ENCODE results near the gene RAB21. TPM values are rescaled to one million over a fixed set of nuclear protein-coding genes. Genes with fewer than 3 reads are reported as not detected.
A peak's percentile ranks its signal among the peaks of the same experiment; 100 is the strongest.

Gene RAB21
- total and polyA plus RNA-seq, 2 experiments from 2014 or later = 26.6 to 38.8 TPM

DNA sequence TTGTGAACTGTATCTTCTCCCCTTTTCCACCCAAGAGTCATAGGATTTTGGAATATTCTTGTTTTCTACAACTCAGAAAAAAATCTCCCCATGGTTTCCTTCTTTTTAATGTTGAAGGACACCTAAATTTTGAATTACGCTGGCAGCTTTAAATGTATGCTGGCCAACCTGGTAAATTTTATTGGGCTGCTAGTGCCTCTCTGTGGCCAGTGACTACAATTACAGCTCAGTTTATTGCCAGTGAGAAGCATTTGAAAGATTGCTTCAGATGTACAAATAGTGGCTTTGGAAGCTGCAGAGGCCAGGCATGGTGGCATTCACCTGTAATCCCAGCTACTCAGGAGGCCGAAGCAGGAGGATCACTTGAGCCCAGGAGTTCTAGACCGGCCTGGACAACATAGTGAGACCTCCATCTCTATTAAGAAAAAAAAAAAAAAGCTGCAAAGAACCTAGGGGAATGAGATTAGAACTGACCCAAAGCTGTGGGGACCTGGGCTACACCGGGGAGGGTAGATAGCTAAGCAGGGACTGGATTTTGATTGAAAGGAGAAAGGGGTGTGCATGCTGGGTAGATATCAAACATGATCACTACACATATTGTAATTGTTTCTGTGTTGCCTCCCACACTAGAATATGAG is 7.6 kb upstream of the RAB21 start:
- TF ChIP-seq EZH2phosphoT487 (IDR thresholded peaks at IDR 0.05; ENCODE audit: insufficient read depth, low read depth) (no peak), EZH2 (IDR thresholded peaks at IDR 0.05; ENCODE audit: insufficient read depth, poor library complexity, severe bottlenecking) (no peak)
- no peak overlapping the region for H3K4me2 ChIP-seq (ENCODE audit: unreplicated experiment)
- in situ Hi-C loops (cut with MboI) = loop anchor here (25.0 kb wide), 1 partner anchor 335 kb away; no protein-coding TSS in a partner anchor

GRCh38 chr12:71748081-71748850 is 6.4 kb upstream of the RAB21 start:
- Histone ChIP-seq H3K4me1 (ENCODE audit: insufficient read depth) (no peaks in the 10 kb centered on the region), H3K9me3 (ENCODE audit: low read depth) (no peaks in the 10 kb centered on the region), H3K4me3 (no peak overlapping the region), H3K4me2 (ENCODE audit: unreplicated experiment) (no peak overlapping the region), H3K9me2 (ENCODE audit: insufficient read depth) (no peaks in the 10 kb centered on the region), H4K20me1 (ENCODE audit: insufficient read depth) (no peaks in the 10 kb centered on the region), H3K79me2 (ENCODE audit: insufficient read depth) (no peaks in the 10 kb centered on the region), H3K27ac (no peak overlapping the region), H3K27me3 (replicated peaks; ENCODE audit: insufficient read depth) (no peaks in the 10 kb centered on the region), H3K9ac (no peak overlapping the region), H2AFZ (no peak overlapping the region), H3F3A (ENCODE audit: insufficient read depth) (no peaks in the 10 kb centered on the region), H3K36me3 (ENCODE audit: low read depth) (no peaks in the 10 kb centered on the region)
- no peak for DNase-seq
- TF ChIP-seq EZH2 (IDR thresholded peaks at IDR 0.05; ENCODE audit: insufficient read depth, poor library complexity, severe bottlenecking) (no peak), EZH2phosphoT487 (IDR thresholded peaks at IDR 0.05; ENCODE audit: insufficient read depth, low read depth) (no peak)
- in situ Hi-C loops (cut with MboI) = loop anchor here (25.0 kb wide), 1 partner anchor 336 kb away; no protein-coding TSS in a partner anchor
- WGBS, 2 experiments (ENCODE audit: low coverage in 1 of 2, low lambda C conversion rate in 2 of 2, missing lambda C conversion rate in 2 of 2) = 57 to 61% methylated on average over 5 of the region's 5 CpGs

More for the DNA sequence above, 7.6 kb upstream of the RAB21 start:
- H2AFZ ChIP-seq = peak overlapping the region; percentile 4; the same call in 1 of the 2 replicates
- H3K9ac ChIP-seq = no peak overlapping the region
- H3K4me3 ChIP-seq = no peak overlapping the region
- H4K20me1 ChIP-seq (ENCODE audit: insufficient read depth) = no peaks in the 10 kb centered on the region
- H3K9me3 ChIP-seq (ENCODE audit: low read depth) = no peaks in the 10 kb centered on the region
- DNase-seq = peak; percentile 80
- no peak overlapping the region for H3K27ac ChIP-seq
- no peaks in the 10 kb centered on the region for H3K27me3 ChIP-seq (replicated peaks; ENCODE audit: insufficient read depth)
- no peaks in the 10 kb centered on the region for H3K36me3 ChIP-seq (ENCODE audit: low read depth)
- H3K4me1 ChIP-seq (ENCODE audit: insufficient read depth) = no peaks in the 10 kb centered on the region
- H3K79me2 ChIP-seq (ENCODE audit: insufficient read depth) = no peaks in the 10 kb centered on the region
- H3F3A ChIP-seq (ENCODE audit: insufficient read depth) = no peaks in the 10 kb centered on the region
- 14 to 16% methylated on average over 4 of the region's 4 CpGs for WGBS, 2 experiments (ENCODE audit: low coverage in 1 of 2, low lambda C conversion rate in 2 of 2, missing lambda C conversion rate in 2 of 2)
- no peaks in the 10 kb centered on the region for H3K9me2 ChIP-seq (ENCODE audit: insufficient read depth)

GRCh38 chr12:71749666-71750065 is 5.0 kb upstream of the RAB21 start:
- H3K27ac ChIP-seq = no peak overlapping the region
- TF ChIP-seq EZH2phosphoT487 (IDR thresholded peaks at IDR 0.05; ENCODE audit: insufficient read depth, low read depth) = no peak
- TF ChIP-seq EZH2 (IDR thresholded peaks at IDR 0.05; ENCODE audit: insufficient read depth, poor library complexity, severe bottlenecking) = no peak
- in situ Hi-C loops (cut with MboI) = loop anchor here (25.0 kb wide), 1 partner anchor 337 kb away; no protein-coding TSS in a partner anchor
- H2AFZ ChIP-seq = no peak overlapping the region
- no peak overlapping the region for H3K9ac ChIP-seq
- peak; percentile 8 for DNase-seq
- no peaks in the 10 kb centered on the region for H3K27me3 ChIP-seq (replicated peaks; ENCODE audit: insufficient read depth)
- H3F3A ChIP-seq (ENCODE audit: insufficient read depth) = no peaks in the 10 kb centered on the region
- H3K4me1 ChIP-seq (ENCODE audit: insufficient read depth) = no peaks in the 10 kb centered on the region
- 84 to 91% methylated on average over 1 of the region's 1 CpG for WGBS, 2 experiments (ENCODE audit: low coverage in 1 of 2, low lambda C conversion rate in 2 of 2, missing lambda C conversion rate in 2 of 2)
- H3K36me3 ChIP-seq (ENCODE audit: low read depth) = no peaks in the 10 kb centered on the region
- H3K9me2 ChIP-seq (ENCODE audit: insufficient read depth) = no peaks in the 10 kb centered on the region
- H3K79me2 ChIP-seq (ENCODE audit: insufficient read depth) = no peaks in the 10 kb centered on the region
- H3K9me3 ChIP-seq (ENCODE audit: low read depth) = no peaks in the 10 kb centered on the region
- no peak overlapping the region for H3K4me2 ChIP-seq (ENCODE audit: unreplicated experiment)
- H4K20me1 ChIP-seq (ENCODE audit: insufficient read depth) = no peaks in the 10 kb centered on the region
- no peak overlapping the region for H3K4me3 ChIP-seq

GRCh38 chr12:71752891-71753290 is 1.8 kb upstream of the RAB21 start:
- Histone ChIP-seq H3K4me3 (no peak overlapping the region), H3K27me3 (replicated peaks; ENCODE audit: insufficient read depth) (no peaks in the 10 kb centered on the region), H3K4me2 (ENCODE audit: unreplicated experiment) (no peak overlapping the region), H3K36me3 (ENCODE audit: low read depth) (0 out of 2 replicates have a peak, but pooled peaks cover 7% of the 10 kb centered on the region), H3K9me3 (ENCODE audit: low read depth) (no peaks in the 10 kb centered on the region), H3F3A (ENCODE audit: insufficient read depth) (peaks cover 17% of the 10 kb centered on the region), H3K79me2 (ENCODE audit: insufficient read depth) (peaks cover 28% of the 10 kb centered on the region), H4K20me1 (ENCODE audit: insufficient read depth) (no peaks in the 10 kb centered on the region), H3K9ac (no peak overlapping the region), H3K27ac (no peak overlapping the region), H3K9me2 (ENCODE audit: insufficient read depth) (no peaks in the 10 kb centered on the region), H2AFZ (no peak overlapping the region), H3K4me1 (ENCODE audit: insufficient read depth) (0 out of 2 replicates have a peak, but pooled peaks cover 11% of the 10 kb centered on the region)
- TF ChIP-seq EZH2 (IDR thresholded peaks at IDR 0.05; ENCODE audit: insufficient read depth, poor library complexity, severe bottlenecking) (no peak), EZH2phosphoT487 (IDR thresholded peaks at IDR 0.05; ENCODE audit: insufficient read depth, low read depth) (no peak)
- 95% methylated on average over 1 of the region's 1 CpG for WGBS, 2 experiments (ENCODE audit: low coverage in 1 of 2, low lambda C conversion rate in 2 of 2, missing lambda C conversion rate in 2 of 2)
- in situ Hi-C loops (cut with MboI) = no loop called here
- no peak for DNase-seq
